ENCODE results near the gene FHIT. TPM values are rescaled to one million over a fixed set of nuclear protein-coding genes. Genes with fewer than 3 reads are reported as not detected.

FHIT gene
- total RNA-seq, 1 experiment from 2014 or later: 7.8 TPM

- in situ Hi-C loops (cut with HindIII; ENCODE audit: low sequenced_read_pairs): no loop called here
- DNase-seq (ENCODE audit: low spot score): no peak
Observed at GRCh38 chr3:59797533-59797932, 1453.7 kb downstream of the FHIT start.

DNA sequence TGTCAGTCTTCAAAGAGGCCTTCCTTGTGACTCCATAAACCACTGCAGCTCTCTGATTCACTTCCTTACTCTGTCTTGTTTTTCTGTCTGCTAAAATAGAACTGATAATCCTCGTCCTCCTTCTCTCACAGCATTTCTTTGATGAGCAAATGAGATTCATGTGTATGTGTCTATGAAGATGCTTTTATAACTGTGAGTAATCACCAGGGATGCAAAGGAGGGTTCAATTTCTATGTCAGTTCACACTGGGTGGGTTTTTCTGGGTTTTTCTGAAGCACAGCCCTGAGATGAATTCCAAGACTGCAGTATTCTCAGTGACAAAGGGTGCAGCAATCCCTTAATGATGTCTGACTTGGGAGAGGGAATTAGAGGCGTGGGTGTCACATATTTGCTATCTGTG lies 1454.8 kb downstream of the FHIT start:
- in situ Hi-C loops (cut with HindIII; ENCODE audit: low sequenced_read_pairs): no loop called here
- DNase-seq (ENCODE audit: low spot score): no peak

- in situ Hi-C loops (cut with HindIII; ENCODE audit: low sequenced_read_pairs): no loop called here
- DNase-seq (ENCODE audit: low spot score): no peak
Observed at GRCh38 chr3:59795756-59796155, 1455.5 kb downstream of the FHIT start.

DNA sequence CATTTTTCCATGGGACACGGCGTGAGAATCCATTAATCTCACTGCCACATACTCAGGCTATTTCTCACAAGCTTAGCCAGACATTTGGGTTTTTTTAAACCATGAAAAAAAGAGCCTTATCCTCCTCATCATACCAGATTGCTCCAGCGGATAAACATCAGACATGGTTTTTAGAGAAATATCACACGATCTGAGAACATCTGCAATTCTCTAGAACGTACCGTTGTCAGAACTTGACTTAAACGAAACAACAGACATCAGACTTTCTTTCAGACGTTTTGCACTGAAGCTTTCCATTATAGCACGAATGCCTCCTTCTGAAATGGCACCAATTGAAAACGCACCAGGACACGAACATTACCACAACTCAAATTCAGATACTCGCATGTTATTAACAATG lies 1457.3 kb downstream of the FHIT start:
- in situ Hi-C loops (cut with HindIII; ENCODE audit: low sequenced_read_pairs): no loop called here
- DNase-seq (ENCODE audit: low spot score): no peak

DNA sequence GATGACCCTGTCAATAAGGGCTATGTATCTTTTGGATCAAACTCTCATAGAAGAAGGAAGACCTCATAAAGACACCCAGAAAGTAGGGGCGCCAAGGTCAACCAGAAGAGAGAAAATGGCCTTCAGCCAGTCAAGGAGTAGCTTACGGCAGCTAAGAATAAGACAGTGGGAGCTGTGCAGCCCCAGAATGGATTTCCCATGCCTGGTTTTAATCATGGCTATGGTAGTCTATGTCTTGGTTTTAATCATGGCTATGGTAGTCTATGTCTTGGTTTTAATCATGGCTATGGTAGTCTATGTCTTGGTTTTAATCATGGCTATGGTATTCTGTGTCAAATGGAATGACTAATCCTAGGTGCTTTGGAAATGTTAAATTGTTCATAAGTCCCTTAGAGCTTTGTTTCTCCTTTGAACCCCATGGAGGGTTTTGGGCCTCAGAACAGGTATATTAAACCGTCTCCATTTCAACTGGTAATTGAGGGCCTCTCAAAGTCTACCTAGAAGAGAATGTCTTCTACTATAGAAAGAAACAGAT lies 1459.4 kb downstream of the FHIT start:
- in situ Hi-C loops (cut with HindIII; ENCODE audit: low sequenced_read_pairs): no loop called here

DNA sequence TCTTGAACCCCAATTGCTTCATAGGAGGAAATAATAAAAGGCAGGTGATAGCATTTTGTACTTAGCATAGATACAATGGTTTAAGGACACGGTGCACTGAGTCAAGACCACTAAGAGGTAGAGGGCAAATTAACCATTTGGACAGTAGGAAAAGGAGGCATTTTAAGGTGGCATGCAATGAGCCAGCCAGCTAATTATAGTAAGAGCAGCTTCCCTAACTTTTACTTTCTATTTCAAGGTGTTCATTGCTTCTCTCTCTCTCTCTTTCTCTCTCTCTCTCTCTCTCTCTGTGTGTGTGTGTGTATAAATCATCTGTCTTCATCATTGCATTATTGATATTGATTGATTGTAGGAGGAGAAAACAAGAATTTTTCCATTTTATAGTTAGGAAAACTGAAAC lies 1461.0 kb downstream of the FHIT start:
- in situ Hi-C loops (cut with HindIII; ENCODE audit: low sequenced_read_pairs): no loop called here
- no peak for DNase-seq (ENCODE audit: low spot score)

More for the DNA sequence above, 1459.4 kb downstream of the FHIT start:
- no peak for DNase-seq (ENCODE audit: low spot score)

DNA sequence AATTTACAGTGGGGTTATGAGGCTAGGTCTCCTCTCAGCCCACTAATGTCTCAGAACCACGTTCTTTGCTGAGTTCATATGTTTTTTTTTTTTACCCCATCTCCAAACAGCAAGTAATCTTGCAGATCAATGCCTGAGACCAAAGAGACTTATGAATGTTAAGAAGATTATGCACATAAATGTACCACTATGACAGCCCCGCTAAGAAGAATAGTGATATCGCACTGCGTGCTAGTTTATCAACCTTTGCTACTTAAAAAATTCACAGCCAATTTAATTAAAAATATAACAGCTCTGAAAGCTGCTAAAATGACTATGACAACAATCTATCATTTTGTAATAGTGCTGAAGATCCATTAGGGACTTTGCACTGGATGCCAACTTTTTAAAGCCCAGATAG lies 1462.5 kb downstream of the FHIT start:
- in situ Hi-C loops (cut with HindIII; ENCODE audit: low sequenced_read_pairs): no loop called here
- no peak for DNase-seq (ENCODE audit: low spot score)

GRCh38 chr3:59788133-59788532 lies 1463.1 kb downstream of the FHIT start:
- in situ Hi-C loops (cut with HindIII; ENCODE audit: low sequenced_read_pairs): no loop called here
- DNase-seq (ENCODE audit: low spot score): no peak

DNA sequence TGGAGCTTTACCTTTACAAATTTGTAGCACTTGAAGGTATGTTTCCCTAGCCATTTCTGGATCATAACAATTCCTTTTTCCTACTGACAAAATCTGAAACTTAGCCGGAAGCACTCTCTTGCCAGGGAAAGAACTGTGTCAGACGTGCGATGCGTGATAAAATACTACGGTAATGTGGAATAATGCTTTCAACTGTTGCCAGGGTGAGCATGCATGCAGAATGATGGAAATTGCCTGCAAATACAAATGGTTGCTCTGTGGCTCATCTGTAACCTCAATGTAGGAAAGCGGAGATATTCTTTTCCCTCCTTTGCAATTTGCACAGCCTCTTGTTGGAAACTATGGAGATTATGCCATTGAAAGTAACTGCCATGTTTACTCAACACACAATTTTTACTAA lies 1464.9 kb downstream of the FHIT start:
- in situ Hi-C loops (cut with HindIII; ENCODE audit: low sequenced_read_pairs): no loop called here
- no peak for DNase-seq (ENCODE audit: low spot score)

DNA sequence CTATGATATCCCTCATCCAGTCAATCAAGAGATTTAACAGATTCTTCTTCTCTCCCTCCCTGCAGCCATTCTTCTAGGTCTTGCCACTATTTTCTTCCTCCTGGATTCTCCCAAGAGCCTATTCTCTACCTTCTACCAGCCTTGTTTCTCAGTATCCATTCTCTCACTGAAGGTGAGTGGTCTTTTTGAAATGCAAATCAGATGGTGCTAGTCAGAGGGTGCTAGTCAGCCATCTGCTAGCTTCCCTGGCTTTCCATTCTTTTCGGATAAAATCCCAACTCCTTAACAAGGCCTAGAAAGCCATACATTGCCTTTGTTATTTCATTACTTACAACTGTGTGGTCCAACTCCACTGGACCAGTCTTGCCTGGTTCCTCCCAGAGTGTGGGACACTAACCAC lies 1467.1 kb downstream of the FHIT start:
- in situ Hi-C loops (cut with HindIII; ENCODE audit: low sequenced_read_pairs): no loop called here
- DNase-seq (ENCODE audit: low spot score): no peak

DNA sequence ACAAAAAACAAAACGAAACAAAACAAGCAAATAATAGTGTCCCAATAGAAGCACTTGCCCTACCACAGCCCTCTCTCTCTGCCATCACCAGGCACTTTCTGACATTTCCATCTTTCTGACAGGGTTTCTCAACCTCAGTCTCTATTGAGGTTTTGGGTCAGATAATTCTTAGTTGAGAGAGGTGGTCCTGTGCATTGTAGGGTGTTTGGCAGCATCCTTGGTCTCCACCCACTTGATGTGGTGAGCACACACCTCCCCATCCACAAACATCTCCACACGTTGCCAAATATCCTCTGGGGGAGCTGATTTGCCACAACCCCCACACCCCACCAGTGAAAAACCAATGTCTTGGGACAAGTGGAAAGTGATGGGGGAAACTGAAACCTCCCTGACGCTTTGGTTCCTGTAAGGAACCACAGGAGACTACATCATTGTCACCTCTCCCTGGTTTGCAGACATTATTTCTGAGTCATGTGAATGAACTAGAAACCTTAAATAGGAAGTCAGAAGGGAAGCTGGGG lies 1467.7 kb downstream of the FHIT start:
- in situ Hi-C loops (cut with HindIII; ENCODE audit: low sequenced_read_pairs): no loop called here
- no peak for DNase-seq (ENCODE audit: low spot score)

DNA sequence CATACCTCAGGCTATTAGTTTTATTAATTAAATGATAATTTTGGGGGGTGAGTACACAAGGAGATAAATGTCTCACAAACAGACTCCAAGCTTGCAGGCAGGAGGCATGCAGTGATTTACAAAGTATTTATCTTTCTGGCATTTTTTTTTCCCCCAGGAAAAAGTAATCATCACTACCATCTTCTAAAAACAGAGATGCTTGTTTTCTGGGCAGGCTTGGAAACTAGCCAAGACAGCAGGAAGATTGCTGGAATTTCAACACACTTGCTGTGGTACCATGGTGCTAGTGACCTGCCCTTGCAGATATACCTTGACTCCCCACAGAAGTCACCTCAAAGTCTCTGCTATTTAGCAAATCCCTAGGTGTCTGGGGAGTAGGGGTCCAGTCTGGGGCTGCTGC lies 1468.6 kb downstream of the FHIT start:
- no peak for DNase-seq (ENCODE audit: low spot score)
- in situ Hi-C loops (cut with HindIII; ENCODE audit: low sequenced_read_pairs): no loop called here

DNA sequence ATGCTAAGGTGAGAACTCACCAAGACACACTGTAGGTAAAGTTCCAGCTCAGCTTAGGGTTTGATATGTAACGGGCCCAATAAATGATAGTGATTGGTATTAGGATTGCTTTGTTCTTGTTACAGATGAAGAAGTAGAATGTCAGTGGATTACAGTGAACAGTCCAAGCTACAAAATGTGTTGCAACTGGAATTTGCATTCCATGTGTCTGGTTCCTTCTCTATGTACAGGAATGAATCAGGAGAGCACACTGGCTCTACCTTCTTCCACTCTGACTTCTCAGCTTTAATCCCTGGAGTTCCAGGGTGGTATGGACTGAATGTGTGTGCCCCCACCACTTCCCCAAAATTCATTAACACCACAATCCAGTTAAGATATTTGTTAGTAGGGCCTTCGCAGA lies 1471.0 kb downstream of the FHIT start:
- no peak for DNase-seq (ENCODE audit: low spot score)
- in situ Hi-C loops (cut with HindIII; ENCODE audit: low sequenced_read_pairs): no loop called here

DNA sequence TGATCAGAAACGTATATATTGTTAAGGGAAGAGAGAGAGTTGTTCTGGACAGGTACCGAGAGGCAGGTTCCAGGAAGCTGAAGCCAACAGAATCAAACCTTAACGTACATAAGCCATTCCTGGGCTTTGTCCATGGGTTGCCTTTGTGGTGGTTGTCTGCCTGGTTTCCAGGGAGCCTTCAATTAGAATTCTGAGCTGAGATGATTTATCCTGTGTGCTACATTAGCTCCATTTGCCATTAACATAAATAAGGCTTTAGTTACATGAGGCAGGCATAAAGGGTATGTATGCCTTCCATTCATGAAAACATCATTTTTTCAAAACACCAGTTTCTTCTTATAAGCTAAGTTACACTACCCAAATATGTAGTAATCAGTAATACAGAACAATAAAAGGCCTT lies 1472.0 kb downstream of the FHIT start:
- in situ Hi-C loops (cut with HindIII; ENCODE audit: low sequenced_read_pairs): no loop called here
- DNase-seq (ENCODE audit: low spot score): no peak

DNA sequence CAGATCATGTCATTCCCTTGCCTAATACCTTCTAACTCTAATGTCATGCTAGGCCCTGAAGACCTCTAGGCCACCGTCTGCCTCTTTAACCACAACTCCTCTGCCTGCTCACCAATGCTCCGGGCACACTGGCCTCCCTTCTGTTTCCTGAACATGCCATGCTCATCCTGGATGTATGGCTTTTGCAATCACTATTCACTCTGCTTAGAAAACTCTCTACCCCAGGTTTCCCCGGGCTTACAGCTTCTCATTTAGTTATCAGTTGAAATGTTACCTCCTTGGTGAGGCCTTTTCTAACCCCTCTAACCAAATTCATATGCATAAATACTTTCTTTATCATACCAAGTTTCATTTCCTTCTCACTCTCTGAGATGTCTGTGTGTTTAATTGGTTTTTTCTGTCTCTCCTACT lies 1473.6 kb downstream of the FHIT start:
- in situ Hi-C loops (cut with HindIII; ENCODE audit: low sequenced_read_pairs): no loop called here
- no peak for DNase-seq (ENCODE audit: low spot score)

GRCh38 chr3:59777066-59777465 lies 1474.2 kb downstream of the FHIT start:
- in situ Hi-C loops (cut with HindIII; ENCODE audit: low sequenced_read_pairs): no loop called here
- no peak for DNase-seq (ENCODE audit: low spot score)

GRCh38 chr3:59775761-59776325 lies 1475.4 kb downstream of the FHIT start:
- in situ Hi-C loops (cut with HindIII; ENCODE audit: low sequenced_read_pairs): no loop called here
- no peak for DNase-seq (ENCODE audit: low spot score)

DNA sequence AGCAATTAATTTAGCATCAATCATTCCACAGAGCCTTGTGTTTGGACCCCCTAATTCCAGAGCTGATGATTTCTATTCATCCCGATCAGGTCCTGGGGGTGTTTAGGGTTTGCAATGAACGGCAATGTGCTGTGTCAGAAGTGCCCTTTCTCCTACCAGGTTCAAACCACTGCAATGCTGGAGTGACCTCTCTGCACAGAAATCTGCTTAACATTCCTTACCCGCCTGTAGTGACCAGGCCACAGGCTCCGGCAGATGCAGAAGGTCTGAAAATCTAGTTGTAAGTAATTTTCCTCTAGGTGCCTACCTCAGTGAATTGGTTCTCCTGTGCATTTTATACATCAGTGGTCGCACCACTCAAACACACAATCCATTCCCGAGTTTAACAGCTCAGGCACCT lies 1476.1 kb downstream of the FHIT start:
- in situ Hi-C loops (cut with HindIII; ENCODE audit: low sequenced_read_pairs): no loop called here

GRCh38 chr3:59774634-59775033 lies 1476.6 kb downstream of the FHIT start:
- in situ Hi-C loops (cut with HindIII; ENCODE audit: low sequenced_read_pairs): no loop called here
- no peak for DNase-seq (ENCODE audit: low spot score)

More for the DNA sequence above, 1476.1 kb downstream of the FHIT start:
- no peak for DNase-seq (ENCODE audit: low spot score)

DNA sequence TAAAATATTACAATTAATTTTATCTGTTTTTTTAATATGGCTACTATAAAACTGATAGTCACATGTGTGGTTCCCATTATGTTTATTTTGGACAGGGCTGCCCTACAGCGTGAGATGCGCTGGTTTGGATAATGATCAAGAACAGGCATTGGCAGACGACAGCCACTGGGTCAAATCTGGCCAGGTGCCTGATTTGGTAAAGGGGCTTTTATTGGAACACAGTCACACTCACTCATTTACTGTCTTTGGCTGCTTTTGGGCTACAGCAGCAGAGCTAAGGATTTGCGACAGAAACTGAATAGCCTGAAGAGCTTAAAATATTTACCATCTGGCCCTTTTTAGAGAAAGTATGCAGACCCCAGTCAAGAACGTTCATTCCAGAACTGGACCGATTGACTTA lies 1477.3 kb downstream of the FHIT start:
- DNase-seq (ENCODE audit: low spot score): no peak
- in situ Hi-C loops (cut with HindIII; ENCODE audit: low sequenced_read_pairs): no loop called here
